Fibroblast of lung (primary cell): ENCODE measurements around the gene VPS4A. TPM values are rescaled to one million over a fixed set of nuclear protein-coding genes. Genes with fewer than 3 reads are reported as not detected.

Experiments
- DNase-seq, 2 donors: peaks; one replicate each; pipeline versions ENCODE4 v3.0.0 to v3.0.0-alpha.2; 2010; ENCODE audit warnings: low read depth in 2 of 2
- H2AFZ ChIP-seq: 2 replicates; pipeline ENCODE4 v1.5.1; 2012; ENCODE audit warnings: low read length, control low read depth, inconsistent platforms
- H3K27ac ChIP-seq: 2 replicates; pipeline ENCODE4 v1.5.1; 2011; ENCODE audit warnings: low read length, control low read depth; ENCODE audit not compliant: insufficient read depth
- H3K27me3 ChIP-seq: 2 replicates; pipeline ENCODE4 v1.5.1; 2011; ENCODE audit warnings: mild to moderate bottlenecking, low read length; ENCODE audit not compliant: control insufficient read depth, insufficient read depth
- H3K36me3 ChIP-seq: 2 replicates; pipeline ENCODE4 v1.5.1; 2011; ENCODE audit warnings: low read length; ENCODE audit not compliant: control insufficient read depth, insufficient read depth
- H3K4me1 ChIP-seq: 2 replicates; pipeline ENCODE4 v1.5.1; 2011; ENCODE audit warnings: low read length; ENCODE audit not compliant: control insufficient read depth, insufficient read depth; ENCODE audit errors: extremely low read depth
- H3K4me2 ChIP-seq: 2 replicates; pipeline ENCODE4 v1.5.1; 2011; ENCODE audit warnings: low read length, control low read depth; ENCODE audit not compliant: insufficient read depth; ENCODE audit errors: extremely low read depth
- H3K4me3 ChIP-seq, 4 experiments: fragments of 200-600 bp in 1 of 4; sonication (generic) in 1 of 4; replicated peaks in 1 of 4; 2 replicates each; pipeline ENCODE4 v1.5.1; 2011 to 2016; ENCODE audit warnings: low read length in 4 of 4, low read depth in 3 of 4, mild to moderate bottlenecking in 3 of 4, control low read depth in 2 of 4, inconsistent platforms in 1 of 4, mixed read lengths in 1 of 4; ENCODE audit not compliant: insufficient read depth in 1 of 4; ENCODE audit errors: control extremely low read depth in 1 of 4
- H3K79me2 ChIP-seq: 2 replicates; pipeline ENCODE4 v1.5.1; 2012; ENCODE audit warnings: mild to moderate bottlenecking, low read length, inconsistent platforms; ENCODE audit not compliant: control insufficient read depth, insufficient read depth
- H3K9ac ChIP-seq: 2 replicates; pipeline ENCODE4 v1.5.1; 2011; ENCODE audit warnings: mild to moderate bottlenecking, low read length, control low read depth; ENCODE audit not compliant: insufficient read depth
- H3K9me3 ChIP-seq: 2 replicates; pipeline ENCODE4 v1.5.1; 2012; ENCODE audit warnings: low read depth, low read length; ENCODE audit not compliant: control insufficient read depth, insufficient read depth
- H4K20me1 ChIP-seq: 2 replicates; pipeline ENCODE4 v1.5.1; 2011; ENCODE audit warnings: low read length; ENCODE audit not compliant: control insufficient read depth, insufficient read depth; ENCODE audit errors: extremely low read depth
- CTCF ChIP-seq, 2 donors: IDR thresholded peaks in 1 of 2; conservative IDR thresholded peaks in 1 of 2; 1 replicate in 1 of 2; 2 replicates in 1 of 2; pipeline ENCODE4 v1.5.1; 2011 to 2012; ENCODE audit warnings: low read length in 2 of 2, control low read depth in 1 of 2, inconsistent platforms in 1 of 2, low read depth in 1 of 2, mild to moderate bottlenecking in 1 of 2
- EZH2 ChIP-seq: IDR thresholded peaks from 2 replicates; pipeline ENCODE4 v1.5.1; 2012; ENCODE audit warnings: low read length, control low read depth, mild to moderate bottlenecking; ENCODE audit errors: missing control alignments
- polyA plus RNA-seq, 2 donors: library from polyadenylated mRNA; depleted of rRNA in 1 of 2; stranded (reverse) in 1 of 2; unstranded in 1 of 2; fragments of >200 nt; gene quantifications; 2 replicates each; pipeline ENCODE4 v1.2.1, GENCODE V29; 2011 to 2012; ENCODE audit warnings: missing spikeins in 1 of 2
- total RNA-seq: library from RNA; depleted of rRNA; stranded (reverse); fragments of >200 nt; gene quantifications from 2 replicates; pipeline ENCODE4 v1.2.1, GENCODE V29; 2014

The VPS4A gene
- total and polyA plus RNA-seq, 2 donors (not counting 1 experiment from before 2014, with no cell fraction given): 14.5 to 39.8 TPM

GRCh38 chr16:69324013-69324531 is 12.9 kb downstream of the VPS4A start:
- Histone ChIP-seq H3K9ac (no peak overlapping the region), H3K79me2 (peaks cover 47% of the 10 kb centered on the region), H3K27me3 (no peaks in the 10 kb centered on the region), H3K9me3 (no peaks in the 10 kb centered on the region), H3K4me3 (no peak overlapping the region), H3K4me1 (peaks cover 5% of the 10 kb centered on the region), H3K27ac (no peak overlapping the region), H2AFZ (no peak overlapping the region), H3K36me3 (peaks cover 40% of the 10 kb centered on the region), H4K20me1 (no peaks in the 10 kb centered on the region), H3K4me2 (no peak overlapping the region)
- TF ChIP-seq CTCF (conservative IDR thresholded peaks at IDR 0.05 in 1 of 2, IDR thresholded peaks at IDR 0.05 in 1 of 2; ENCODE audit: low read depth in 1 of 2, low read length in 2 of 2): no peak
- TF ChIP-seq EZH2: no peak
- DNase-seq: no peak

GRCh38 chr16:69324585-69325253 is 13.6 kb downstream of the VPS4A start:
- no peak for DNase-seq
- peaks cover 7% of the 10 kb centered on the region for H3K4me1 ChIP-seq
- no peak overlapping the region for H3K4me2 ChIP-seq
- H3K9ac ChIP-seq: no peak overlapping the region
- no peak for TF ChIP-seq EZH2
- TF ChIP-seq CTCF (conservative IDR thresholded peaks at IDR 0.05 in 1 of 2, IDR thresholded peaks at IDR 0.05 in 1 of 2; ENCODE audit: low read depth in 1 of 2, low read length in 2 of 2): no peak
- H3K79me2 ChIP-seq: peaks cover 54% of the 10 kb centered on the region
- H3K9me3 ChIP-seq: no peaks in the 10 kb centered on the region
- H3K27me3 ChIP-seq: no peaks in the 10 kb centered on the region
- no peak overlapping the region for H2AFZ ChIP-seq
- H3K4me3 ChIP-seq: no peak overlapping the region
- no peak overlapping the region for H3K27ac ChIP-seq
- H3K36me3 ChIP-seq: peaks cover 34% of the 10 kb centered on the region
- H4K20me1 ChIP-seq: no peaks in the 10 kb centered on the region

GRCh38 chr16:69325784-69326171 is 14.6 kb downstream of the VPS4A start:
- H4K20me1 ChIP-seq: no peaks in the 10 kb centered on the region
- H3K36me3 ChIP-seq: peaks cover 25% of the 10 kb centered on the region
- no peak for TF ChIP-seq EZH2
- no peak for TF ChIP-seq CTCF (conservative IDR thresholded peaks at IDR 0.05 in 1 of 2, IDR thresholded peaks at IDR 0.05 in 1 of 2; ENCODE audit: low read depth in 1 of 2, low read length in 2 of 2)

More at GRCh38 chr16:69325784-69326171, 14.6 kb downstream of the VPS4A start:
- no peaks in the 10 kb centered on the region for H3K9me3 ChIP-seq
- H3K4me3 ChIP-seq: no peak overlapping the region
- no peak overlapping the region for H2AFZ ChIP-seq
- DNase-seq: no peak
- H3K4me2 ChIP-seq: peak overlapping the region; percentile 36
- no peak overlapping the region for H3K27ac ChIP-seq
- no peaks in the 10 kb centered on the region for H3K27me3 ChIP-seq
- no peak overlapping the region for H3K9ac ChIP-seq
- H3K79me2 ChIP-seq: peaks cover 58% of the 10 kb centered on the region
- H3K4me1 ChIP-seq: peaks cover 7% of the 10 kb centered on the region
